ENCODE data around the gene SETD2. TPM values are rescaled to one million over a fixed set of nuclear protein-coding genes. Genes with fewer than 3 reads are reported as not detected.

Gene SETD2
- total and polyA plus RNA-seq, 4 donors = 7.6 to 37.6 (median 19.0) TPM

GRCh38 chr3:47158208-47158607 lies 5.7 kb downstream of the SETD2 start:
- TF ChIP-seq HNF4A (conservative IDR thresholded peaks at IDR 0.05) (no peak), YY1 (IDR thresholded peaks at IDR 0.05) (no peak), REST (IDR thresholded peaks at IDR 0.05) (no peak), RAD21 (IDR thresholded peaks at IDR 0.05) (no peak), NR2F2 (IDR thresholded peaks at IDR 0.05) (no peak), SP1 (IDR thresholded peaks at IDR 0.05) (no peak), HNF4G (IDR thresholded peaks at IDR 0.05) (no peak), RXRA (IDR thresholded peaks at IDR 0.05) (no peak), JUND (IDR thresholded peaks at IDR 0.05) (no peak), ZBTB33 (IDR thresholded peaks at IDR 0.05) (no peak), EGR1 (IDR thresholded peaks at IDR 0.05; ENCODE audit: low read depth in 2 of 2) (no peak), GABPA (IDR thresholded peaks at IDR 0.05 in 1 of 2, conservative IDR thresholded peaks at IDR 0.05 in 1 of 2) (no peak), MAX (IDR thresholded peaks at IDR 0.05) (no peak), CTCF (IDR thresholded peaks at IDR 0.05; ENCODE audit: low read depth, low read length, missing input control) (no peak), TAF1 (conservative IDR thresholded peaks at IDR 0.05) (no peak), FOXA1 (IDR thresholded peaks at IDR 0.05) (no peak), FOXA2 (IDR thresholded peaks at IDR 0.05) (no peak), ATF3 (IDR thresholded peaks at IDR 0.05) (no peak)
- Histone ChIP-seq H3K36me3 (ENCODE audit: control insufficient read depth in 4 of 4, insufficient read depth in 3 of 4, low read depth in 1 of 4, low read length in 3 of 4) (peaks cover 0 to 2% (median 0%) of the 10 kb centered on the region in 4 donors), H3K27me3 (ENCODE audit: control insufficient read depth in 4 of 4, insufficient read depth in 4 of 4, low read length in 3 of 4) (no peaks in the 10 kb centered on the region), H3K9ac (ENCODE audit: low read depth in 1 of 2, low read length in 2 of 2) (no peak overlapping the region), H3K4me1 (ENCODE audit: control insufficient read depth in 4 of 4, insufficient read depth in 4 of 4, low read length in 3 of 4) (peaks cover 15 to 52% (median 33%) of the 10 kb centered on the region in 4 donors), H3K9me3 (ENCODE audit: control insufficient read depth in 4 of 4, low read length in 3 of 4) (no peaks in the 10 kb centered on the region), H3K27ac (ENCODE audit: low read depth in 1 of 2, low read length in 2 of 2) (no peak overlapping the region), H3K4me3 (ENCODE audit: low read depth in 1 of 3, low read length in 3 of 3) (no peak overlapping the region)
- no peak for DNase-seq (ENCODE audit: low spot score)
